HL-60 (cell line): ENCODE results near the gene MYCN.

Experiments used
- DNase-seq, 2 experiments: peaks; one replicate each; pipeline ENCODE4 v3.0.0-alpha.2; 2010 to 2020; ENCODE audit warnings: low read depth in 1 of 2, low spot score in 1 of 2
- H3K27ac ChIP-seq: fragments of 250-450 bp; sonication (Bioruptor Pico); replicated peaks from 2 replicates; pipeline ENCODE4 v1.5.1; 2020; ENCODE audit warnings: mild to moderate bottlenecking, moderate library complexity
- H3K27me3 ChIP-seq: fragments of 250-450 bp; sonication (Bioruptor Pico); 2 replicates; pipeline ENCODE4 v1.5.1; 2021; ENCODE audit warnings: mild to moderate bottlenecking, moderate library complexity; ENCODE audit not compliant: insufficient read depth, poor library complexity, severe bottlenecking
- H3K4me3 ChIP-seq: replicated peaks from 2 replicates; pipeline ENCODE4 v1.5.1; 2011; ENCODE audit warnings: mild to moderate bottlenecking, control low read depth, low read length; ENCODE audit not compliant: insufficient read depth
- GABPA ChIP-seq: IDR thresholded peaks from 2 replicates; pipeline ENCODE4 v1.6.1; 2012; ENCODE audit warnings: low read depth
- POLR2AphosphoS5 ChIP-seq: IDR thresholded peaks from 2 replicates; pipeline ENCODE4 v1.6.1; 2012; ENCODE audit warnings: low read depth
- SPI1 ChIP-seq: IDR thresholded peaks from 2 replicates; pipeline ENCODE4 v1.6.1; 2012; ENCODE audit warnings: low read depth, mild to moderate bottlenecking, borderline replicate concordance
- TF ChIP-seq, protein P1 (sequence below): IDR thresholded peaks from one replicate; pipeline ENCODE4 v1.5.1; 2011; ENCODE audit warnings: low read length, control low read depth, inconsistent platforms; ENCODE audit not compliant: insufficient read depth
- TF ChIP-seq, protein P2 (sequence below): IDR thresholded peaks from 2 replicates; pipeline ENCODE4 v1.6.1; 2012; ENCODE audit warnings: low read depth; ENCODE audit not compliant: insufficient replicate concordance

The MYCN gene

DNA sequence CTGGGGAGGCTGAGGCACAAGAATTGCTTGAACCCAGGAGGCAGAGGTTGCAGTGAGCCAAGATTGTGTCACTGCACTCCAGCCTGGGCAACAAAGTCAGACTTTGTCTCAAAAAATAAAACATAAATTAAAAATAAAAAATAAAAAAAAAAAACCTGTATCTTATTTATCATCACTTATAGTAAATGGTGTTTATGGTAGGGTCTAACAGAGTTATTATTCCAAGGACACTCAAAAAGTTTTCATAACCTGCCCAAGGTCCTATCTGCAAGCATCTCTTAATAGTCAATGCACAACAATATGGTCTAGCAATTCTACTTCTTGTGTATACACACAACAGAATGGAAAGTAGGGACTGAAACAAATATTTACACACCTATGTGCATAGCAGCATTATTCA lies 47.3 kb upstream of the MYCN start:
- H3K27ac ChIP-seq: no peak overlapping the region
- DNase-seq: no peak
- no peaks in the 10 kb centered on the region for H3K27me3 ChIP-seq
- H3K4me3 ChIP-seq: no peak overlapping the region
- TF ChIP-seq POLR2AphosphoS5 (no peak), SPI1 (no peak), GABPA (no peak)
- TF ChIP-seq, protein P1, sequence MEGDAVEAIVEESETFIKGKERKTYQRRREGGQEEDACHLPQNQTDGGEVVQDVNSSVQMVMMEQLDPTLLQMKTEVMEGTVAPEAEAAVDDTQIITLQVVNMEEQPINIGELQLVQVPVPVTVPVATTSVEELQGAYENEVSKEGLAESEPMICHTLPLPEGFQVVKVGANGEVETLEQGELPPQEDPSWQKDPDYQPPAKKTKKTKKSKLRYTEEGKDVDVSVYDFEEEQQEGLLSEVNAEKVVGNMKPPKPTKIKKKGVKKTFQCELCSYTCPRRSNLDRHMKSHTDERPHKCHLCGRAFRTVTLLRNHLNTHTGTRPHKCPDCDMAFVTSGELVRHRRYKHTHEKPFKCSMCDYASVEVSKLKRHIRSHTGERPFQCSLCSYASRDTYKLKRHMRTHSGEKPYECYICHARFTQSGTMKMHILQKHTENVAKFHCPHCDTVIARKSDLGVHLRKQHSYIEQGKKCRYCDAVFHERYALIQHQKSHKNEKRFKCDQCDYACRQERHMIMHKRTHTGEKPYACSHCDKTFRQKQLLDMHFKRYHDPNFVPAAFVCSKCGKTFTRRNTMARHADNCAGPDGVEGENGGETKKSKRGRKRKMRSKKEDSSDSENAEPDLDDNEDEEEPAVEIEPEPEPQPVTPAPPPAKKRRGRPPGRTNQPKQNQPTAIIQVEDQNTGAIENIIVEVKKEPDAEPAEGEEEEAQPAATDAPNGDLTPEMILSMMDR: no peak
- TF ChIP-seq, protein P2, sequence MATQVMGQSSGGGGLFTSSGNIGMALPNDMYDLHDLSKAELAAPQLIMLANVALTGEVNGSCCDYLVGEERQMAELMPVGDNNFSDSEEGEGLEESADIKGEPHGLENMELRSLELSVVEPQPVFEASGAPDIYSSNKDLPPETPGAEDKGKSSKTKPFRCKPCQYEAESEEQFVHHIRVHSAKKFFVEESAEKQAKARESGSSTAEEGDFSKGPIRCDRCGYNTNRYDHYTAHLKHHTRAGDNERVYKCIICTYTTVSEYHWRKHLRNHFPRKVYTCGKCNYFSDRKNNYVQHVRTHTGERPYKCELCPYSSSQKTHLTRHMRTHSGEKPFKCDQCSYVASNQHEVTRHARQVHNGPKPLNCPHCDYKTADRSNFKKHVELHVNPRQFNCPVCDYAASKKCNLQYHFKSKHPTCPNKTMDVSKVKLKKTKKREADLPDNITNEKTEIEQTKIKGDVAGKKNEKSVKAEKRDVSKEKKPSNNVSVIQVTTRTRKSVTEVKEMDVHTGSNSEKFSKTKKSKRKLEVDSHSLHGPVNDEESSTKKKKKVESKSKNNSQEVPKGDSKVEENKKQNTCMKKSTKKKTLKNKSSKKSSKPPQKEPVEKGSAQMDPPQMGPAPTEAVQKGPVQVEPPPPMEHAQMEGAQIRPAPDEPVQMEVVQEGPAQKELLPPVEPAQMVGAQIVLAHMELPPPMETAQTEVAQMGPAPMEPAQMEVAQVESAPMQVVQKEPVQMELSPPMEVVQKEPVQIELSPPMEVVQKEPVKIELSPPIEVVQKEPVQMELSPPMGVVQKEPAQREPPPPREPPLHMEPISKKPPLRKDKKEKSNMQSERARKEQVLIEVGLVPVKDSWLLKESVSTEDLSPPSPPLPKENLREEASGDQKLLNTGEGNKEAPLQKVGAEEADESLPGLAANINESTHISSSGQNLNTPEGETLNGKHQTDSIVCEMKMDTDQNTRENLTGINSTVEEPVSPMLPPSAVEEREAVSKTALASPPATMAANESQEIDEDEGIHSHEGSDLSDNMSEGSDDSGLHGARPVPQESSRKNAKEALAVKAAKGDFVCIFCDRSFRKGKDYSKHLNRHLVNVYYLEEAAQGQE: no peak

- no peak for TF ChIP-seq GABPA
- TF ChIP-seq, protein P1: no peak
- TF ChIP-seq, protein P2: no peak
- TF ChIP-seq SPI1: no peak
- no peak for TF ChIP-seq POLR2AphosphoS5
- no peak for DNase-seq
- H3K4me3 ChIP-seq: no peak overlapping the region
- H3K27ac ChIP-seq: no peak overlapping the region
- H3K27me3 ChIP-seq: no peaks in the 10 kb centered on the region
These were observed 46.5 kb upstream of the MYCN start for GRCh38 chr2:15893689-15894480.

DNA sequence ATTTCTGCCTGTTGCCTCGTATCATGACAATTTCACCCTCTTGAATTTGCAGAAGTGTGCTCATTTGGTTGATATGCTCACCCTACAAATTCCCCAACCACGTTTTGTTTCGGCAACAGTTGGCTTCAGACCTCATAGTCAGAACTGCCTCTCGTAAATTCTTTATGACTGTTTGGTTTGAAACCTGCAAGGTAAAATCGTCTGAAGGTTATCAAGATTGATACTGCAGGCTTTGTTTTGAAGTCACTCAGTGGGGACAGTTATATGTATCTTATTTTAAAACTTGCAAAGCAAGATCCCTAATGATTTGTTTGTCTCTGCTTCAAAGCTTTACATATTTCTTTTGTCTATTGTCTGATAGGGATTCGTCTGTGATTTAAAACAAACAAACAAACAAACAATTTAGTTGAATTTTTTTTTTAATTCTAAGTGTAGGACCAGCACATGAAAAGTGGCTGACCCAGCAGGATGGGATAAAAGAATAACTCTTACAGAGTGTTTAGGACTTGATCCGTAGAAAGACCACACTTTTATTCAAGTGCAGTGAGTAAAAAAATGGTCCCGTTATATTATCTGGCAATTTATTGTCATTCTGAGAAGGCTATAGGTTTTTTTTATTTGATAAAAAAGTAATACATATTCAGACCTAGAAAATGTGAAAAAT lies 45.7 kb upstream of the MYCN start:
- no peak for DNase-seq
- no peaks in the 10 kb centered on the region for H3K27me3 ChIP-seq
- H3K4me3 ChIP-seq: no peak overlapping the region
- H3K27ac ChIP-seq: no peak overlapping the region
- TF ChIP-seq, protein P2: no peak
- no peak for TF ChIP-seq SPI1
- no peak for TF ChIP-seq GABPA
- TF ChIP-seq, protein P1: no peak
- no peak for TF ChIP-seq POLR2AphosphoS5
